DOHH2 (cell line): Measurements from ENCODE around the gene ABCF3.
A peak's percentile ranks its signal among the peaks of the same experiment; 100 is the strongest.

Source experiments
- H3F3A ChIP-seq: fragments of 200-600 bp; sonication (generic), shearing (Covaris generic); 2 replicates; pipeline ENCODE4 v1.6.0; 2016; ENCODE audit warnings: antibody characterized with exemption, mild to moderate bottlenecking; ENCODE audit not compliant: control insufficient read depth, insufficient read depth
- H3K27ac ChIP-seq: fragments of 200-600 bp; sonication (generic); 2 replicates; pipeline ENCODE4 v1.5.1; 2014; ENCODE audit warnings: low read depth, mild to moderate bottlenecking, low read length, moderate library complexity
- H3K27me3 ChIP-seq: fragments of 200-600 bp; sonication (generic); 2 replicates; pipeline ENCODE4 v1.6.1; 2014; ENCODE audit warnings: mild to moderate bottlenecking, low read length, mixed read lengths; ENCODE audit not compliant: control insufficient read depth
- H3K36me3 ChIP-seq: fragments of 200-600 bp; sonication (generic); 2 replicates; pipeline ENCODE4 v1.6.1; 2014; ENCODE audit warnings: mild to moderate bottlenecking, low read length, moderate library complexity, mixed read lengths; ENCODE audit not compliant: control insufficient read depth
- H3K4me1 ChIP-seq: fragments of 200-600 bp; sonication (generic); 2 replicates; pipeline ENCODE4 v1.6.1; 2014; ENCODE audit warnings: mild to moderate bottlenecking, low read length, mixed read lengths; ENCODE audit not compliant: control insufficient read depth
- H3K4me2 ChIP-seq: fragments of 200-600 bp; sonication (generic); 2 replicates; pipeline ENCODE4 v1.6.0; 2014; ENCODE audit warnings: mild to moderate bottlenecking, low read length, moderate library complexity
- H3K4me3 ChIP-seq: fragments of 200-600 bp; sonication (generic); 2 replicates; pipeline ENCODE4 v1.5.1; 2014; ENCODE audit warnings: mild to moderate bottlenecking, low read length, mixed read lengths
- H3K79me2 ChIP-seq: fragments of 200-600 bp; sonication (generic); 2 replicates; pipeline ENCODE4 v1.6.1; 2014; ENCODE audit warnings: mild to moderate bottlenecking, low read length, mixed read lengths; ENCODE audit not compliant: control insufficient read depth
- H3K9me2 ChIP-seq: fragments of 200-600 bp; sonication (generic); replicated peaks from 2 replicates; pipeline ENCODE4 v1.6.1; 2014; ENCODE audit warnings: mild to moderate bottlenecking, low read length, mixed read lengths; ENCODE audit not compliant: control insufficient read depth
- H3K9me3 ChIP-seq: fragments of 200-600 bp; sonication (generic); 2 replicates; pipeline ENCODE4 v1.6.1; 2014; ENCODE audit warnings: antibody characterized with exemption, low read length, mixed read lengths; ENCODE audit not compliant: control insufficient read depth, insufficient read depth
- H4K20me1 ChIP-seq: fragments of 200-600 bp; sonication (generic); 2 replicates; pipeline ENCODE4 v1.6.0; 2014; ENCODE audit warnings: low read depth, mild to moderate bottlenecking, antibody characterized with exemption, low read length, moderate library complexity; ENCODE audit not compliant: control insufficient read depth, insufficient read depth
- EZH2phosphoT487 ChIP-seq: fragments of 200-600 bp; sonication (generic); IDR thresholded peaks from 2 replicates; pipeline ENCODE4 v1.6.1; 2017; ENCODE audit warnings: borderline replicate concordance, mild to moderate bottlenecking, antibody characterized with exemption, low read length, moderate library complexity, mixed read lengths
- TF ChIP-seq, protein P1 (sequence below): fragments of 200-600 bp; sonication (generic); IDR thresholded peaks from one replicate; pipeline ENCODE4 v1.5.1; 2014; ENCODE audit warnings: antibody characterized with exemption, mild to moderate bottlenecking, low read depth, low read length; ENCODE audit not compliant: poor library complexity, severe bottlenecking

ABCF3 gene

DNA sequence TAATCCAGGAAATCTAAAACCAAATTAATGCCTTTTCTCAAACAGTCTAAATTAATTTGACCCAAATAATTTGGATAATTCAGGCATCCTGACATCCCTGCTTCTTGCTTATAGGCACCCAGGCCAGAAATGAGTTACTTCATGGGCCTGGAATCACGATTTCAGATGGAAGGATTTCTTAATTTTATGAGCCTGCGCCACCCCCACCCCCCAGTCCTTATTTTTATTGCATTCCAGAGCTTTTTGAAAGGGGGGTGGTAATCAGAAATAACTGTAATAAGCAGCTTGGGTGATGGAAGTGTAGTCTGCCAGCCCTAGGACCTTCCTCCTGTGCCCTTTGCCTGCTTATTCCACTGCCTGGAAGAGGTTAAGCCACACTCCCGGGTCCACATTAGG is 10.0 kb upstream of the ABCF3 start:
- peaks cover 28% of the 10 kb centered on the region for H3K79me2 ChIP-seq

DNA sequence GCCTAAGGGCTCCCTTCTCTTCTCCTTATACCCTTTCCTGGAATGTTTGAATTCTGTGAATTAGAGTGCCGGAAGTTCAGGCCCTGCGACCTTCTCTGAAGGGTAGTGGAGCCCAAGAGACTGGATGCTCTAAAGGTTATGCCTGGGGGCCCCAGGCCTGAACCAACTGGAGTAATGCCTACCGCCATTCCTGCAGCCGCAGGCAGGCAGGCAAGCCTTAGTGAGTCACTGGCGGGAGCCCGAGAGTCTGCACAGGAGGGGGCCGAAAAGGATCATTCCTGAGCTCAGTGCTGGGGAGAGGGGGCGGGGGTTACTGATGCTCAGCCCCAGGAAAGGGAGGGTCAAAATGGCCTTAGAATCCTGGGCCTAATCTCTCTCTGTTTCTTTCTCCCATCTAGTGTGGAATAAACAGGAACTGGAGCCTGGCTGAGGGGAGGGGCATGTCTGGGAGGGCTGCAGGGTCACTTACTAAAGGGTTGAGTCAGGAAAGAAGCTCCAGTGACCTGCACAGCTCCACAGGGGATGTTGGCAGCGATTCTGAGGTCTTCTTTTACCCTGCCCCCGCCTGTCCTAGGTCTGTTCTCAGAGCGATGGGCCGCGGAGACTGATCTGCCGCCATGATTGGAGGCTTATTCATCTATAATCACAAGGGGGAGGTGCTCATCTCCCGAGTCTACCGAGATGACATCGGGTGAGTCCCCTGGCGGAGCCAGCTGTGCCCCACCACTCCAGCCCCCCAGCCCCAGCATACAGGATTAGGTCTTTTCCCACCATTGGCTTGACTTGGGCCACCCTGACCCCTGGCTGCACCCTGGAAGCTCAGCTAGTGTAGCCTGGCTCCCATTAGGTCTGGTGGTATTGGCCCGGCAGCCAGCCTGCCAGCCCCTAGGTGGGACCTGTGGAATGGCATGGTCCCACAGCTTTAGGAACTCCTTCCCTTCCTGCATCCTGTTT is 9.3 kb upstream of the ABCF3 start:
- peaks cover 10% of the 10 kb centered on the region for H3F3A ChIP-seq
- H3K9me3 ChIP-seq, result no peaks in the 10 kb centered on the region
- no peaks in the 10 kb centered on the region for H3K9me2 ChIP-seq
- H3K4me2 ChIP-seq, result peak overlapping the region; percentile 85
- peaks cover 28% of the 10 kb centered on the region for H3K79me2 ChIP-seq
- peak overlapping the region; percentile 96 for H3K4me3 ChIP-seq
- H3K27me3 ChIP-seq, result no peaks in the 10 kb centered on the region
- peaks cover 26% of the 10 kb centered on the region for H3K4me1 ChIP-seq
- no peaks in the 10 kb centered on the region for H4K20me1 ChIP-seq
- peaks cover 58% of the 10 kb centered on the region for H3K36me3 ChIP-seq
- no peak overlapping the region for H3K27ac ChIP-seq
- no peak for TF ChIP-seq EZH2phosphoT487
- TF ChIP-seq, protein P1, sequence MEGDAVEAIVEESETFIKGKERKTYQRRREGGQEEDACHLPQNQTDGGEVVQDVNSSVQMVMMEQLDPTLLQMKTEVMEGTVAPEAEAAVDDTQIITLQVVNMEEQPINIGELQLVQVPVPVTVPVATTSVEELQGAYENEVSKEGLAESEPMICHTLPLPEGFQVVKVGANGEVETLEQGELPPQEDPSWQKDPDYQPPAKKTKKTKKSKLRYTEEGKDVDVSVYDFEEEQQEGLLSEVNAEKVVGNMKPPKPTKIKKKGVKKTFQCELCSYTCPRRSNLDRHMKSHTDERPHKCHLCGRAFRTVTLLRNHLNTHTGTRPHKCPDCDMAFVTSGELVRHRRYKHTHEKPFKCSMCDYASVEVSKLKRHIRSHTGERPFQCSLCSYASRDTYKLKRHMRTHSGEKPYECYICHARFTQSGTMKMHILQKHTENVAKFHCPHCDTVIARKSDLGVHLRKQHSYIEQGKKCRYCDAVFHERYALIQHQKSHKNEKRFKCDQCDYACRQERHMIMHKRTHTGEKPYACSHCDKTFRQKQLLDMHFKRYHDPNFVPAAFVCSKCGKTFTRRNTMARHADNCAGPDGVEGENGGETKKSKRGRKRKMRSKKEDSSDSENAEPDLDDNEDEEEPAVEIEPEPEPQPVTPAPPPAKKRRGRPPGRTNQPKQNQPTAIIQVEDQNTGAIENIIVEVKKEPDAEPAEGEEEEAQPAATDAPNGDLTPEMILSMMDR, result no peak

More for the DNA sequence above, 10.0 kb upstream of the ABCF3 start:
- Histone ChIP-seq H3K27me3 (no peaks in the 10 kb centered on the region), H3K9me2 (no peaks in the 10 kb centered on the region), H3K4me1 (peaks cover 26% of the 10 kb centered on the region), H3K36me3 (peaks cover 57% of the 10 kb centered on the region), H3K9me3 (no peaks in the 10 kb centered on the region), H4K20me1 (no peaks in the 10 kb centered on the region), H3F3A (peaks cover 10% of the 10 kb centered on the region), H3K27ac (no peak overlapping the region), H3K4me3 (peak overlapping the region; percentile 96), H3K4me2 (peak overlapping the region; percentile 85)
- TF ChIP-seq, protein P1, result no peak
- TF ChIP-seq EZH2phosphoT487, result no peak

DNA sequence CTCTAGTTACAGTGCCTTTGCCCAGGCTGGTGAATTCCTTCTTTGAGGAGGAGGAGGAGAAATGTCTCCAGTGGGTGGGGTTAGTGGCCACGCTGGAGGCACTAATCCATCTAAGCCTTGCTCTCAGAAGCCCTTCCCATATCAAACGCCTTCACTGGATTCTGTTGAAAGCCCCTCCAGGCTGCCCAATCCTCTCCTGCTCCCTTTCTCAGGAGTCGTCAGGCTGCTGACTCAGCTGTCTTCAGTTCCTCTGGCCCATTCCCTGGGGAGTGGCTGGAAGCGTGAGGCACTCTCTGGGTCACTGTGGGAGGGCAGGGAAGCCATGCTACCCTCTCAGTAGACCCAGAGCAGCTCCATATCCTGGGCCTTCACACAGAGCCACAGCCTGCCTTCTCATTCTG is 8.7 kb upstream of the ABCF3 start:
- Histone ChIP-seq H3K27me3 (no peaks in the 10 kb centered on the region), H3K36me3 (peaks cover 61% of the 10 kb centered on the region), H4K20me1 (no peaks in the 10 kb centered on the region), H3K9me3 (no peaks in the 10 kb centered on the region), H3F3A (peaks cover 10% of the 10 kb centered on the region), H3K9me2 (no peaks in the 10 kb centered on the region), H3K4me1 (peaks cover 26% of the 10 kb centered on the region), H3K4me3 (no peak overlapping the region), H3K79me2 (peaks cover 28% of the 10 kb centered on the region), H3K27ac (no peak overlapping the region), H3K4me2 (no peak overlapping the region)
- TF ChIP-seq, protein P1, result no peak
- TF ChIP-seq EZH2phosphoT487, result no peak
